HG03469 (cell line): ENCODE results near the gene COG2.
"Not testable (repeated sequence)": the region's sequence is repeated elsewhere in the genome, so short reads cannot be mapped to it uniquely, and the experiment has no call there.

ENCODE experiments used
- ATAC-seq: cut with Tn5 transposase; IDR thresholded peaks from one replicate; pipeline ENCODE4 v1.9.1; 2021; ENCODE audit warnings: mild to moderate bottlenecking, moderate library complexity, moderate number of reproducible peaks; ENCODE audit not compliant: unreplicated experiment

The COG2 gene, protein sequence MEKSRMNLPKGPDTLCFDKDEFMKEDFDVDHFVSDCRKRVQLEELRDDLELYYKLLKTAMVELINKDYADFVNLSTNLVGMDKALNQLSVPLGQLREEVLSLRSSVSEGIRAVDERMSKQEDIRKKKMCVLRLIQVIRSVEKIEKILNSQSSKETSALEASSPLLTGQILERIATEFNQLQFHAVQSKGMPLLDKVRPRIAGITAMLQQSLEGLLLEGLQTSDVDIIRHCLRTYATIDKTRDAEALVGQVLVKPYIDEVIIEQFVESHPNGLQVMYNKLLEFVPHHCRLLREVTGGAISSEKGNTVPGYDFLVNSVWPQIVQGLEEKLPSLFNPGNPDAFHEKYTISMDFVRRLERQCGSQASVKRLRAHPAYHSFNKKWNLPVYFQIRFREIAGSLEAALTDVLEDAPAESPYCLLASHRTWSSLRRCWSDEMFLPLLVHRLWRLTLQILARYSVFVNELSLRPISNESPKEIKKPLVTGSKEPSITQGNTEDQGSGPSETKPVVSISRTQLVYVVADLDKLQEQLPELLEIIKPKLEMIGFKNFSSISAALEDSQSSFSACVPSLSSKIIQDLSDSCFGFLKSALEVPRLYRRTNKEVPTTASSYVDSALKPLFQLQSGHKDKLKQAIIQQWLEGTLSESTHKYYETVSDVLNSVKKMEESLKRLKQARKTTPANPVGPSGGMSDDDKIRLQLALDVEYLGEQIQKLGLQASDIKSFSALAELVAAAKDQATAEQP

GRCh38 chr1:230642263-230642959 is at the start of gene COG2:
Gene COG2, plus strand, starts transcription at chr1:230642481. Its CDS starts 126 bp downstream, at chr1:230642607.
- ATAC-seq, result peak; percentile 90

- no peak for ATAC-seq
Measured at GRCh38 chr1:230592848-230593414, 49.4 kb upstream of the COG2 start.

DNA sequence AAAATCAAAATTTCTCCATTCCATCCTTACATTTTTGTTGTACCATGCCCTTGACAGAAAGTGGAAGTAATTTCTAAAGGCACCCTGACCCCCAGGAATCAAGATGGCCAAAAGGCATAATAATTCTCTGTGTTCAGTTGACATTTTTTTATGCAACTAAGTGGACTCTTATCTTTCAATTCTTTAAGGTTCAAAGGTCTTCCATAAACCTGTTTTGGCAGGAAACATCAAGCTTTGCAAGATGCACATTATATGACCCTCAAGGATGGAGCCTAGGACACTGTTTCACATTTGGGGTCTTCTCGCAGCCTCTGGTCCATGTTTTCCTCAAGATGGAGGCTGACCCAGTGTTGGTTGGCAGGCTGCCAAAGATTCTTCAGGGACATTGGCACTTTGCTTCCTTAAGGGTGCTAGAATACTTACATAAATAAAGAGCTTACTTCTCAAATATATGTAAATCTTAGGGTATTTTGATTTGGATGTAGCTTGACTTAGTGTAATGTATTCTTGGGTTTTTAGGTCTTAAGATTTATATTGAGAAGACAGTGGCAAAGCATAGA is 48.0 kb upstream of the COG2 start:
- ATAC-seq, result no peak

GRCh38 chr1:230595181-230595580 is 47.1 kb upstream of the COG2 start:
- no peak for ATAC-seq

- no peak for ATAC-seq
Measured at GRCh38 chr1:230596306-230596705, 46.0 kb upstream of the COG2 start.

GRCh38 chr1:230598745-230599144 is 43.5 kb upstream of the COG2 start:
- ATAC-seq, result no peak

- ATAC-seq, result no peak
Measured at GRCh38 chr1:230599926-230600656, 42.2 kb upstream of the COG2 start.

GRCh38 chr1:230600657-230601400 is 41.5 kb upstream of the COG2 start:
- not testable (repeated sequence) for ATAC-seq

- no peak for ATAC-seq
Measured at GRCh38 chr1:230609208-230609607, 33.1 kb upstream of the COG2 start.

DNA sequence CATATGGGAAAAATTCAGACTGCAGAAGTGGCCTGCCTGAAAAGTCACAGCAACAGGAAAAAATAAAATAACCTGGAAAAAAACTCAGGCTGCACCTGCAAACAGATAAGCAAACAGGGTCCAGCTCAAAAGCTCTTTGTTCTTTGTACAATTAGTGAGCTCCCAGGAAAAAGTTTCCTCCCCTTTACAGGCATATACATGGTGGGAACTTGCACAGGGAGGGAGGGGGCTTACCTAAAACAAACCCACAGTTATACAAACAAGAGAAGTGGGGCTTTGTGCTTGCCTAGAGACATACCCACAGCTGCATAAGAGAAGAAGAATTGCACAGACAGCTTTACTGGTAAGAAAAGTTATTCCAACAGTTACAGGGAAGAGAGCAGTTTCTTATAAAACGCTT is 31.7 kb upstream of the COG2 start:
- ATAC-seq, result no peak

- no peak for ATAC-seq
Measured at GRCh38 chr1:230611128-230611877, 31.0 kb upstream of the COG2 start.

- no peak for ATAC-seq
Measured at GRCh38 chr1:230611878-230612235, 30.4 kb upstream of the COG2 start.

- ATAC-seq, result no peak
Measured at GRCh38 chr1:230612651-230613050, 29.6 kb upstream of the COG2 start.

- ATAC-seq, result no peak
Measured at GRCh38 chr1:230614121-230614520, 28.2 kb upstream of the COG2 start.

- ATAC-seq, result no peak
Measured at GRCh38 chr1:230618537-230618936, 23.7 kb upstream of the COG2 start.

- no peak for ATAC-seq
Measured at GRCh38 chr1:230620649-230621323, 21.5 kb upstream of the COG2 start.

GRCh38 chr1:230621324-230622030 is 20.8 kb upstream of the COG2 start:
- ATAC-seq, result no peak

DNA sequence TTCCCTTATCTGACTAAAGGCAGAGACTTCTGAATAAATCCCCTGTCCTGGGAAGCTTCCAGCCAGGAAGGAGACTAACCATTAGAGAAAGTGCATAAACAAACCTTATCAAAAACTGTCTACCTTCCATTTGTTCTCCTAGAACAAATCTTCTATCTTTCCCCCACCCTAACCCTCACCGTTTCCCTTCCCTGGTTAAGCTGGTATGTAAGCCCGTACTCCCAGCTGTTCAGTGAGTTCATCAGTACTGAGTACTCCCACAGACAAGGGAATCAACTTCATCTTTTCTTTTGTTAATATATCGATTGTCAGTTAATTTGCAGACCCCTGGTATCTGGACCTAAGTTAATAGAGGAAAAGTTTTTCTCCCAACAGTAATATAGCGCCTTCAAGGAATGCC is 20.1 kb upstream of the COG2 start:
- ATAC-seq, result no peak
